CD4-positive, alpha-beta T cell (primary cell): ENCODE results near the gene RPS18. TPM values are rescaled to one million over a fixed set of nuclear protein-coding genes. Genes with fewer than 3 reads are reported as not detected.

Experiments used
- ATAC-seq: fragments of 200-7000 bp; cut with Tn5 transposase; one replicate; pipeline ENCODE4 v1.10.0; 2022; ENCODE audit warnings: mild to moderate bottlenecking; ENCODE audit not compliant: poor library complexity
- CTCF ChIA-PET: fragments of 350-600 bp; sonication (Branson Sonifier 250); formaldehyde crosslinking; loops from one replicate; lab custom pipeline; 2021; ENCODE audit warnings: antibody characterized with exemption, inconsistent platforms; lab: Charles Lee
- POLR2A ChIA-PET: fragments of 350-600 bp; sonication (Branson Sonifier 250); formaldehyde crosslinking; loops from one replicate; lab custom pipeline; 2021; ENCODE audit warnings: antibody characterized with exemption, inconsistent platforms; lab: Charles Lee
- DNase-seq, 14 experiments: peaks; one replicate each; pipeline ENCODE4 v3.0.0-alpha.2; 2013 to 2020; ENCODE audit warnings: mixed read lengths in 2 of 14
- H3K27ac ChIP-seq, 2 donors: one replicate each; pipeline versions ENCODE4 v1.5.1 to v1.7.0; 2013; ENCODE audit warnings: low read length in 2 of 2, low read depth in 1 of 2, mild to moderate bottlenecking in 1 of 2
- H3K27me3 ChIP-seq, 2 experiments: 1 replicate in 1 of 2; 2 replicates in 1 of 2; pipeline versions ENCODE4 v1.6.1 to v1.7.0; 2013; ENCODE audit warnings: low read length in 2 of 2, control low read depth in 1 of 2, mild to moderate bottlenecking in 1 of 2, moderate library complexity in 1 of 2; ENCODE audit not compliant: insufficient read depth in 2 of 2, control insufficient read depth in 1 of 2
- H3K36me3 ChIP-seq: one replicate; pipeline ENCODE4 v1.6.1; 2013; ENCODE audit warnings: low read length, control low read depth; ENCODE audit not compliant: insufficient read depth
- H3K4me1 ChIP-seq: one replicate; pipeline ENCODE4 v1.6.1; 2013; ENCODE audit warnings: low read length, control low read depth; ENCODE audit not compliant: insufficient read depth
- H3K4me3 ChIP-seq: one replicate; pipeline ENCODE4 v1.5.1; 2013; ENCODE audit warnings: mild to moderate bottlenecking, low read length, moderate library complexity
- H3K9me3 ChIP-seq, 2 experiments: 1 replicate in 1 of 2; 2 replicates in 1 of 2; pipeline versions ENCODE4 v1.6.1 to v1.7.0; 2013; ENCODE audit warnings: low read length in 2 of 2, mild to moderate bottlenecking in 2 of 2, control low read depth in 1 of 2, moderate library complexity in 1 of 2; ENCODE audit not compliant: control insufficient read depth in 1 of 2, insufficient read depth in 1 of 2
- H3K27ac Mint-ChIP-seq: one replicate; pipeline ENCODE4 v1.8.0; 2020; ENCODE audit warnings: mixed read lengths
- H3K27me3 Mint-ChIP-seq: one replicate; pipeline ENCODE4 v1.8.0; 2021; ENCODE audit warnings: mixed read lengths
- H3K36me3 Mint-ChIP-seq: one replicate; pipeline ENCODE4 v1.8.0; 2021; ENCODE audit warnings: low read depth, mixed read lengths
- H3K4me1 Mint-ChIP-seq: one replicate; pipeline ENCODE4 v1.8.0; 2021; ENCODE audit warnings: low read depth, mixed read lengths
- H3K4me3 Mint-ChIP-seq: one replicate; pipeline ENCODE4 v1.8.0; 2020; ENCODE audit warnings: mild to moderate bottlenecking, mixed read lengths
- H3K9me3 Mint-ChIP-seq: one replicate; pipeline ENCODE4 v1.8.0; 2020; ENCODE audit warnings: mixed read lengths
- intact Hi-C, 2 experiments: fragments of 100-400 bp; cut with DNase I in 1 of 2; cut with micrococcal nuclease in 1 of 2; formaldehyde crosslinking; loops; one replicate each; pipeline versions ENCODE4 v1.15.1 to v1.9.0; 2023 to 2025; cut with DNase I, micrococcal nuclease
- total RNA-seq, 174 experiments: library from RNA in 2 of 174; stranded (reverse) in 2 of 174; gene quantifications; one replicate each; pipeline ENCODE4 v1.2.3 and lab custom pipeline; 2021 to 2026
- TF ChIP-seq, protein P1 (sequence below): fragments of 200-600 bp; IDR thresholded peaks from one replicate; pipeline ENCODE4 v1.8.0; 2022; ENCODE audit warnings: antibody characterized with exemption, mild to moderate bottlenecking

Gene RPS18
- total RNA-seq, 2 experiments from 2014 or later, result 5,159 to 5,309 TPM

DNA sequence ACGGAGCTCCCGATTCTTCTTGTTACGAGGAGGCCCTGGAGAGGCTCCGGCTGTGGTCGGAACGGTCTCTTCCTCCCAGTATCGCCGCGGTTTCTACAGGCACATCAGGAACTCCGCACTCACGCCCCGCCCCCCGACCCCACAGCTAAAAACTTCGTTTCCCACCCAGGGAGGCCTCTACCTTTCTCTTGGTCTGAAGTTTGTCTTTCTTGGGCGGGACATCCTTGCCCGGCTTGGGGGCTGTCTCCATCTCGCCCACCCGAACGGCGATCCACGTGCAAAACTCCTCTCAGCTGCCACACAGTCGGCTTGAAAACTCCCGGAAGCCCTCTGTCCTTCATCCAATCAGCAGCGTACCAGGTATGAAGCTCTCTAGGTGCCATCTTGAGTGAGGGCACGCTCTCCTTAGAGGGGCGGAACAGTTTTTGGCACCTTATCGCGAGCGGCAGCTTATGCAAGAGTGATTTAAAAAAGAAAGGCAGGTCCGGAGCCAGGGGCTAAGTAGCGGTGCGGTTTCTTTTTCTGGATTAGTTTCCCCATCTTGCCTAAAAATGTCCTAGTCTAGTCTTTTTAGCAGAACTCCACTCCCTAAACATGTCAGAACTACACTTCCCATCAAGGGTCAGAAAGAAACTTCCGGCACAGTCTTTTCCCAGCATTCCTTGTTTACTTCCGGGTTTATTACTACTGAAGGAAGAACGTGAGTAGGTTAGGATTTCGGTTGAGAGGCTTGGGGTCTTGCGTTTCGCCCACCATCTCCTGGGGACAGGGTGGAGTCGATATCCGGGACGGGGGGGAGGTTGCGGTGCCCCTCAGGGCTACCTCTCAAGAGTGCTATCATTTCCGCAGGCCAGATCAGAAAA is 17.3 kb downstream of the RPS18 start, which contains the start of the genes PFDN6 and WDR46:
TSS of gene PFDN6 (plus strand) at position 681 of the 863 bp plus-strand sequence. CDS start 256 bp downstream, outside the sequence.
TSS of gene WDR46 (minus strand) at position 319 of the 863 bp plus-strand sequence. CDS start at position 250, 69 bp downstream.
- H3K4me1 Mint-ChIP-seq, result peaks cover 45% of the 10 kb centered on the region
- H3K27ac Mint-ChIP-seq, result peak within 1 kb of the TSS; percentile 83
- peak; percentile 97 for ATAC-seq
- no peaks in the 10 kb centered on the region for H3K9me3 Mint-ChIP-seq
- Histone ChIP-seq H3K27me3 (no peaks in the 10 kb centered on the region), H3K4me3 (peak within 1 kb of the TSS; percentile 80), H3K36me3 (peaks cover 69% of the 10 kb centered on the region), H3K9me3 (no peaks in the 10 kb centered on the region), H3K27ac (peak within 1 kb of the TSS; percentile 71 to 83), H3K4me1 (peaks cover 39% of the 10 kb centered on the region)
- TF ChIP-seq, protein P1, sequence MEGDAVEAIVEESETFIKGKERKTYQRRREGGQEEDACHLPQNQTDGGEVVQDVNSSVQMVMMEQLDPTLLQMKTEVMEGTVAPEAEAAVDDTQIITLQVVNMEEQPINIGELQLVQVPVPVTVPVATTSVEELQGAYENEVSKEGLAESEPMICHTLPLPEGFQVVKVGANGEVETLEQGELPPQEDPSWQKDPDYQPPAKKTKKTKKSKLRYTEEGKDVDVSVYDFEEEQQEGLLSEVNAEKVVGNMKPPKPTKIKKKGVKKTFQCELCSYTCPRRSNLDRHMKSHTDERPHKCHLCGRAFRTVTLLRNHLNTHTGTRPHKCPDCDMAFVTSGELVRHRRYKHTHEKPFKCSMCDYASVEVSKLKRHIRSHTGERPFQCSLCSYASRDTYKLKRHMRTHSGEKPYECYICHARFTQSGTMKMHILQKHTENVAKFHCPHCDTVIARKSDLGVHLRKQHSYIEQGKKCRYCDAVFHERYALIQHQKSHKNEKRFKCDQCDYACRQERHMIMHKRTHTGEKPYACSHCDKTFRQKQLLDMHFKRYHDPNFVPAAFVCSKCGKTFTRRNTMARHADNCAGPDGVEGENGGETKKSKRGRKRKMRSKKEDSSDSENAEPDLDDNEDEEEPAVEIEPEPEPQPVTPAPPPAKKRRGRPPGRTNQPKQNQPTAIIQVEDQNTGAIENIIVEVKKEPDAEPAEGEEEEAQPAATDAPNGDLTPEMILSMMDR, result no peak
- CTCF ChIA-PET, result interaction anchor here (0.6 to 2.1 kb wide), 7 partner anchors 10 to 321 kb away, joined by 3 to 14 read pairs (median 4); partner anchors contain the start of genes B3GALT4, RPS18, VPS52 and ZBTB22
- no peaks in the 10 kb centered on the region for H3K27me3 Mint-ChIP-seq
- peak; percentile 62 to 92 (median 76) for DNase-seq
- intact Hi-C loops, result loop anchor here (1.0 kb wide), 4 partner anchors 9 to 18 kb away; partner anchors contain the start of genes VPS52 (in 2 of the 2), B3GALT4 (in 1 of the 2) and RGL2 (in 1 of the 2)
- H3K36me3 Mint-ChIP-seq, result peaks cover 75% of the 10 kb centered on the region
- H3K4me3 Mint-ChIP-seq, result peak within 1 kb of the TSS; percentile 97
- POLR2A ChIA-PET, result interaction anchor here (0.7 to 5.0 kb wide), 20 partner anchors 8 to 1599 kb away, joined by 3 to 105 read pairs (median 5); partner anchors contain the start of genes B3GALT4, CUTA, RGL2 and RPS18

DNA sequence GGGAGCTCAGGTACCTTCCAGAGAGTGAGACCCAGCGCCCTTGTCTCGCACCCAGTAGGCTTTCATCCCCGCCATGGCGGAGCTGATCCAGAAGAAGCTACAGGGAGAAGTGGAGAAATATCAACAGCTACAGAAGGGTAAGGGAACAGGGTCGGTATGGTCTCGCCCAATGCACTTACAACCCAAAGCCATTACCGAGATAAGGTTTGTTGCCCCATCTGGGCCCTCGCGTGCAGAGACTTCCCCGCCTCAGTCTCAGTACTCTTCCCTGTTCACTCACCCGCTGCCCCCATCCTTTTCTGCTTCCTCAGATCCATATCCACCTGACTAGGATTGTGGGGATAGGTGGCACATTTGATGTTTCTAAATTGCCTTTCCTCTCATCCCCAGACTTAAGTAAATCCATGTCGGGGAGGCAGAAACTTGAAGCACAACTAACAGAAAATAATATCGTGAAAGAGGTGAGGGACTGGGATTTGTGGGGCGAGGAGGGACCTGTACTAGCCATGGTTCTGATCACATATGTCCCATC is 18.0 kb downstream of the RPS18 start:
- CTCF ChIA-PET, result interaction anchor here (1.9 to 2.1 kb wide), 2 partner anchors 13 to 19 kb away, joined by 8 to 14 read pairs; partner anchors contain the start of genes B3GALT4, RPS18 and VPS52
- Histone ChIP-seq H3K4me3 (peak overlapping the region; percentile 80), H3K36me3 (peaks cover 67% of the 10 kb centered on the region), H3K9me3 (no peaks in the 10 kb centered on the region), H3K27me3 (no peaks in the 10 kb centered on the region), H3K27ac (peak overlapping the region; percentile 71 to 83), H3K4me1 (peaks cover 39% of the 10 kb centered on the region)
- H3K27ac Mint-ChIP-seq, result peak overlapping the region; percentile 83
- POLR2A ChIA-PET, result interaction anchor here (0.9 to 5.0 kb wide), 16 partner anchors 9 to 318 kb away, joined by 3 to 105 read pairs (median 10); partner anchors contain the start of genes B3GALT4, CUTA, RGL2 and RPS18
- ATAC-seq (no peak), DNase-seq (no peak)
- intact Hi-C loops, result loop anchor here (1.0 to 10.0 kb wide), 5 partner anchors 8 to 1425 kb away; partner anchors contain the start of genes VPS52 (in 2 of the 2), B3GALT4 (in 1 of the 2), NEU1 (in 1 of the 2) and RGL2 (in 1 of the 2)
- TF ChIP-seq, protein P1, result no peak
- H3K9me3 Mint-ChIP-seq, result no peaks in the 10 kb centered on the region
- peak overlapping the region; percentile 97 for H3K4me3 Mint-ChIP-seq
- H3K36me3 Mint-ChIP-seq, result peaks cover 75% of the 10 kb centered on the region
- H3K27me3 Mint-ChIP-seq, result no peaks in the 10 kb centered on the region
- peaks cover 45% of the 10 kb centered on the region for H3K4me1 Mint-ChIP-seq

DNA sequence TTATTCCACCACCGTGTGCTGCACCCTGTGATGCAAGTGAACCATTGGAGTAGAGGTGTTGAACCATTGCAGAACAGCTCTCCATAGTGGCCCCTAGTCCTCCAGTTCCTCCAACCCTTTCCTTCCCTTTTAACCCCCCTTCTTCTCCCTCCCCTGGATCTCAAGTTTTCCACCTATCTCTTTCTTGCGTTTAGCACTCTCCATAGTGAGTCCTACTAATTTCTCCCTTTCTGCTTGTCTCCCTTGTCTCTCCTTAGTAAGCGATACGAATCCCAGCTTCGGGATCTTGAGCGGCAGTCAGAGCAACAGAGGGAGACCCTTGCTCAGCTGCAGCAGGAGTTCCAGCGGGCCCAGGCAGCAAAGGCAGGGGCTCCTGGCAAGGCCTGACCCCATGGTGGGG is 18.6 kb downstream of the RPS18 start:
- Mint-ChIP-seq H3K27me3 (no peaks in the 10 kb centered on the region), H3K9me3 (no peaks in the 10 kb centered on the region), H3K27ac (peak overlapping the region; percentile 83), H3K4me1 (peaks cover 45% of the 10 kb centered on the region), H3K36me3 (peaks cover 81% of the 10 kb centered on the region), H3K4me3 (peak overlapping the region; percentile 86)
- ChIA-PET CTCF (interaction anchor here (2.1 kb wide), 1 partner anchor 19 kb away, joined by 8 read pairs; the partner anchor contains the start of genes RPS18 and VPS52), POLR2A (interaction anchor here (1.0 to 5.0 kb wide), 8 partner anchors 8 to 164 kb away, joined by 3 to 105 read pairs (median 13); partner anchors contain the start of genes CUTA, RGL2, RPS18 and TAPBP)
- Histone ChIP-seq H3K4me3 (peak overlapping the region; percentile 80), H3K9me3 (no peaks in the 10 kb centered on the region), H3K27me3 (no peaks in the 10 kb centered on the region), H3K4me1 (peaks cover 39% of the 10 kb centered on the region), H3K36me3 (peaks cover 67% of the 10 kb centered on the region), H3K27ac (no peak overlapping the region)
- DNase-seq (no peak), ATAC-seq (no peak)
- TF ChIP-seq, protein P1, result no peak
- intact Hi-C loops, result loop anchor here in 1 of 2 experiments (10.0 kb wide), 1 partner anchor 1426 kb away; the partner anchor contains the start of gene NEU1
